Stimulated activated CD8-positive, alpha-beta memory T cell treated with anti-CD3 and anti-CD28 coated beads, Interleukin-7, amount 100 ng/mL, for 1 hour (primary cell): ENCODE measurements around the gene DNAH14.
"Not testable (repeated sequence)": the region's sequence is repeated elsewhere in the genome, so short reads cannot be mapped to it uniquely, and the experiment has no call there.

Source experiments
- DNase-seq, 2 donors: peaks; one replicate each; pipeline ENCODE4 v3.0.0-alpha.2; 2020; ENCODE audit warnings: low read depth in 2 of 2

Gene DNAH14

DNA sequence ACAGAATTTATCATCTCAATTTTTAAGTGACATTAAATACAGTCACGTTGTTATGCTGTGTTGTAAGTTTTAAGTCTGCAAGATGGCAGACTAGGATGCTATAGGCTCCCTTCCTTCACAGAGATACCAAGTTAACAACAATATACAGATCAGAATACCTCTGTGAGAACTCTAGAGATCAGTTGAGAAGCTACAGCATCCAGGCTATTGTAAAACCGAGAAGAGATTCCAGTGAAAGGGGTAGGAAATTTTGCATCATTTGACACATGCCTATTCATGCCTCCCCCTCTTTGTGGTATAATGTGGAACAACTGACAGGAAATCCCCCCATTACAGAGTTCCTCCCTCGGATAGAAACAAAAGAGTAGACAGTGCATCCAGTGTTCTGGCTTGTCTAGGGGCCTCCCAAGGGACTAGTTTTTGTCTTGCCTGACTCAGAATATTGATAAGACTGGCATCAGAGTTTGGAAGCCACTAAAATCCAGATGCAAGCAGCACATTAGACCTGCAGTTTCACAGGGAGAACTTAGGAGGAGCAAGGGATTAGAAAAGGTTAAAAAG, 417.7 kb downstream of the DNAH14 start:
- DNase-seq, result no peak

GRCh38 chr1:225348400-225348799, 418.9 kb downstream of the DNAH14 start:
- no peak for DNase-seq

DNA sequence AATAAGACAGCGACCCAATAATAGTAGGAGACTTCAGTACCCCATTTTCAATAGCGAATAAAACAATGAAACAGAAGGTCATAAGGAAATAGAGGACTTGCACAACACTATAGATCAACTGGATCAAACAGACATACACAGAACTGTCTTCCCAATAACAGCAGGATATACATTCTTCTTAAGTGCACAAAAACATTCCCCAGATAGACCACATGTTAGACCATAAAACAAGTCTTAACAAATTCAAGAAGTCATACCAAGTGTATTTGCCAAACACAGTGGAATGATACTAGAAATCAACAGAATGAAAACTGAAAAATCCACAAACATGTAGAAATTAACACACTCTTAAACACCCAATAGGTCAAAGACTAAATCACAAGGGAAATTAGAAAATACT, 420.4 kb downstream of the DNAH14 start:
- no peak for DNase-seq

DNA sequence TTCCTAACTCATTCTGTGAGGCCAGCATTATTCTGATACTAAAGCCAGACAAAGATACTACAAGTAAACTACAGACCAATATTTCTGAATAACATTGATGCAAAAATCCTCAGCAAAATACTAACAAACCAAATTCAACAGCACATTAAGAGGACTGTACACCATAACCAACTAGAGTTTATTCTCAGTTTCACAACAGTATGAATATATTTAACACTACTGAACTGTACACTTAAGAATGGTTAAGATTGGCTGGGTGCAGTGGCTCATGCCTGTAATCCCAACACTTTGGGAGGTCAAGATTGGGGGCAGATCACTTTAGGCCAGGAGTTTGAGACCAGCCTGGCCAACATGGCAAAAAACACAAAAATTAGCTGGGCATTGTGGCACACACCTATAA, 421.4 kb downstream of the DNAH14 start:
- no peak for DNase-seq

GRCh38 chr1:225354906-225355305, 425.4 kb downstream of the DNAH14 start:
- DNase-seq, result no peak

DNA sequence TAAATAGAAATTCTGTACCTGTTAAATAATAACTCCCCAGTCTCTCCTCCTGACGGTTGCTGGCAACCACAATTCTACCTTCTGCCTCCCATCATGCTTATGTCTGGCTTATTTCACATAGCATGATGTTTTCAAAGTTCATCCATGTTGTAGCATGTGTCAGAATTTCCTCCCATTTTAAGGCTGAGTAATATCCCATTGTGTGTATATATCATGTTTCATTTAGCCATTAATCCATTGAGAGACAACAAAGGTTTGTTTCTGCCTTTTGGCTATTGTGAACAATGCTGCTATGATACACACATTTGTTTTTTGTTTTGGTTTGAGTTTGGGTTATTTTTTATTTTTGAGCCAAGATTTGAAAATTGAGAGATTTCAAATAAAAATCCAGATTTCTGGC, 426.4 kb downstream of the DNAH14 start:
- no peak for DNase-seq

DNA sequence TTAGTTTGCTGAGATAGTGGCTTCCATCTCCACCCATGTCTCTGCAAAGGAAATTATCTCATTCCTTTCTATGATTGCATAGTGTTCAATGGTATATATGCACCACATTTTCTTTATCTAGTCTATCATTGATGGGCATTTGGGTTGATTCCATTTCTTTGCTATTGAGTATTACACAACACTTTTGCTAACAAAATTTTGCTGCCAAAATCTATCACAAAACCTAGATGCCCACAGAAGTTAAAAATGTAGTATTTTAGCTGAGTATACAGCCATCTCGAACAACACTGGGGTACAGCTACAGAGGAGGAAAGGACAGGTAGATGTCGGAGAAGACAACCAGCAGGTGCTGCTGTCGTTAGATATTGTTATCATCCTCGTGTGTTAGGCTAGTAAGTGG, 430.6 kb downstream of the DNAH14 start:
- no peak for DNase-seq

GRCh38 chr1:225361176-225361575, 431.7 kb downstream of the DNAH14 start:
- no peak for DNase-seq

GRCh38 chr1:225362805-225363204, 433.3 kb downstream of the DNAH14 start:
- no peak for DNase-seq

DNA sequence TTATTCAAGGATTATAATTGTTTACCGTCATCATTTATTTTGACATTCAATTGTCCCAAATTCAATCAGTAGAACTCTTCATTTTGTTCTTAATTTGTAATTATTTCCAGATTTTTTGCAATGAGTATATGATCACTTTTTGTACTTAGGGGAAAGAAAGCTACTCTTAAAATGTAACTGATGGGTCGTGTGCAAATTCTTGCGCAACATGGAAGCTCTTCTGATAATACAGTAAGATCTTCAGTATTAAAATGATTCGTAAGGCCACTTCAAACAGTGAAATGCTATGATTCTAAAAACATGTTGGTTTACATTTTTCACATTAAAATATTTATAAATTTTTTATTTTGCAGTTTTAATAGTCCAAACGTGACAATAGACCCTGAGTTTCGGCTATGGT, 435.0 kb downstream of the DNAH14 start:
- DNase-seq, result no peak

GRCh38 chr1:225366018-225366417, 436.5 kb downstream of the DNAH14 start:
- DNase-seq, result no peak

DNA sequence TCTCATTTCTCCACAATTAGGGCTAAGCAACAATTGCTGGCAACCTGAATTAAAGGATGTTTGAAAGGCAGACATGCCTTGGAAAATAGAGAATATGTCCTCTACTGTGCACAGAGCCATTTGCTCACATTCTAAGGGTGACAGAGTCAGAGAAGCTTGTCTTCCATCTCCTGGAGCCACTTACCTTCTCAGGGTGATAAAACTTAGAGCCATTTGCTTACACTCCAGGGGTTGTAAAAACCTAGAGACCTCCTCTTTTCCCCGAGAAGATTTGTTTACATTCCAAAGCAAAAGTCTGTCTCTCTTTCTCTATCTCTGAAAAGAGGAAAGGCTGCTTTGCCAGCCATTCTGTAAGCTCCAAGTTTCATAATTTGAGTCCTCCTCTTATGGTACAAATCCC, 437.1 kb downstream of the DNAH14 start:
- no peak for DNase-seq

GRCh38 chr1:225368036-225368552, 438.6 kb downstream of the DNAH14 start:
- DNase-seq, result no peak

- no peak for DNase-seq
Observed at GRCh38 chr1:225371366-225372010, 442.0 kb downstream of the DNAH14 start.

DNA sequence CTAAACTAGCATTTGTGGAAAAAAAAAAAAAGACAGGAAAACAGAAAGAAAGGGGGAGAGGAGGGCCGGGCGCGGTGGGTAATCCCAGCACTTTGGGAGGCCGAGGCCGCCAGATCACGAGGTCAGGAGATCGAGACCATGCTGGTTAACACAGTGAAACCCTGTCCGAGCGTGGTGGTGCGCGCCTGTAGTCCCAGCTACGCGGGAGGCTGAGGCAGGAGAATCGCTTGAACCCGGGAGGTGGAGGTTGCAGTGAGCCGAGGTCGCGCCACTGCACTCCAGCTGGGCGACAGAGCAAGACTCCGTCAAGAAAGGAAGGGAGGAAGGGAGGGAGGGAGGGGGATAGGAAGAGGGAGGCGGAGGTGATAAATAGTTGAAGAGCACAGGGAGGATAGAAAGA, 443.7 kb downstream of the DNAH14 start:
- DNase-seq, result no peak

DNA sequence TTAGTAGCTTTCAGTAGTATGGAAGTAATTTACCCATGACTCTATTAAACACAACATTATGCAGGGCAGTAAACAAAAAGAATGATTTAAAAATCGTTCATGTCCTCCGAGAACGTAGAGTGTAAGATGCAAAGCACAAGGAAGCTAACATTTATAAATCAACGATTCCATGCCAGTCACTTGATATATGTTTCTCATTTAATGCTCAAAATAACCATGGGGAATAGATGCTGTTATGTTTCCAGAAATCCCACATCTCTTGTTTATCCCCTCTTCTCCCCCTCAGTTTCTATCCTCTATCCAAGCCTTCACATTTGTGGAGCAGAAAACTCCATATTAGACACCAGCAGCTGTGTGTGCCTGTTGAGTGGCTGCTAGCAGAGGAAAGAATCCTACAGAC, 445.5 kb downstream of the DNAH14 start:
- no peak for DNase-seq

DNA sequence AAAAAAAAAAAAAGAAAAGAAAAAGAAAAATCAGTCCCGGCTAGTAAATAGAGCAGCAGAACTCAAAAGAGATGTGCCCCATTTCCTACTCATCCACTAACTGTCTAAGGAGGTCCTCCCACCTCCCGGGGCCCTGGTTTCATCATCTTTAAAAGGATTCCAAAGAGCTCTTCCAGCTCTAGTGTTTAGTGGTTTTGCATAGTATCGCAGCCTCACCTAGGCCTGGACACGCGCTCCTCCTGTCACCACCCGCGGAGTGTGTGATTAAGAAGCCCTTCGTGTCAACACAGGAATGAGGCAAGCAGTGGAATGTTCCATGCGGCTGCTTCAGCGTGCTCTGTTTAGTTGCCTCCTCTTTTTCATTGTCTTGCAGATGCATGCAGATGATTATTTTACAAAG, 449.4 kb downstream of the DNAH14 start:
- DNase-seq, result no peak

DNA sequence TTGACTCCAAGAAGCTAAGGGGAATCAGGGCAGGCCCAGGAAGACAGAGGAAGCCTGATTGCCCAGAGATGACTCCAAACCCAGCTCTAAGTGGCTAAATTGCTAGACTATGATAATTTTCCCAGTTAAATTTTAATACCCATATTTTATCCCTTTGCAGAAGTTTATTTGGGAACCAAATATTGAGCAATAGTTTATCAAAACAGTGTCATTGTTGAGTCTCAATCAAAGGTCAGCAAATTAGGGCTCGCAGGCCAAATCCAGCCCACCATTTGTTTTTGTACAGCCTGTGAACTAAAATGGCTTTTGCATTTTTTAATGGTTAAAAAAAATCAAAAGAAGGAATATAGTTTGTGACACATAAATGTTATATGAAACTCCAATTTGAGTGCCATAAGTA, 451.2 kb downstream of the DNAH14 start:
- DNase-seq, result no peak

GRCh38 chr1:225386860-225387259, 457.4 kb downstream of the DNAH14 start:
- DNase-seq, result not testable (repeated sequence)

- DNase-seq, result no peak
Observed at GRCh38 chr1:225388372-225388771, 458.9 kb downstream of the DNAH14 start.

- DNase-seq, result no peak
Observed at GRCh38 chr1:225389843-225390242, 460.4 kb downstream of the DNAH14 start.

DNA sequence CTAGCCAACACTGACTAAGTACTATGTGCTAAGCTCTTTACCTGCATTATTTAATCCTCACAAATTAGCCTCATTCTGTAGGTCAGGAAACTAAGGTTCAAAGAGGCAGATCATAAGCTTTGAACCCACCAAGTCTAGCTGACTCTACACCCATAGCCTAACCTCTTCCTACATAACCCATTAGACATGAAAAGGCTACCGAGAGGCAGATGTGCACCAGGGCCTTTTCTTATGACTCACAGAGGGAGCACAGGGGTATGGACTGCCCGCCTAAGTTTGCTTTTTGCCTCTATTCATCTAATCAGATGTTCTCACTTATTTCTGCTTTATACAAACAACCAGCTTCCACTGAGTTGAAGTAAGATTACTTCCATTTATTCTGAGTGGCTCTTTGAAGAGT, 466.9 kb downstream of the DNAH14 start:
- no peak for DNase-seq

GRCh38 chr1:225400968-225401367, 471.5 kb downstream of the DNAH14 start:
- DNase-seq, result no peak
